ENCODE data around the gene CPEB4. TPM values are rescaled to one million over a fixed set of nuclear protein-coding genes. Genes with fewer than 3 reads are reported as not detected.
A peak's percentile ranks its signal among the peaks of the same experiment; 100 is the strongest.

CPEB4 gene
- total and polyA plus RNA-seq, 12 donors: 34.4 to 381 (median 149) TPM

DNA sequence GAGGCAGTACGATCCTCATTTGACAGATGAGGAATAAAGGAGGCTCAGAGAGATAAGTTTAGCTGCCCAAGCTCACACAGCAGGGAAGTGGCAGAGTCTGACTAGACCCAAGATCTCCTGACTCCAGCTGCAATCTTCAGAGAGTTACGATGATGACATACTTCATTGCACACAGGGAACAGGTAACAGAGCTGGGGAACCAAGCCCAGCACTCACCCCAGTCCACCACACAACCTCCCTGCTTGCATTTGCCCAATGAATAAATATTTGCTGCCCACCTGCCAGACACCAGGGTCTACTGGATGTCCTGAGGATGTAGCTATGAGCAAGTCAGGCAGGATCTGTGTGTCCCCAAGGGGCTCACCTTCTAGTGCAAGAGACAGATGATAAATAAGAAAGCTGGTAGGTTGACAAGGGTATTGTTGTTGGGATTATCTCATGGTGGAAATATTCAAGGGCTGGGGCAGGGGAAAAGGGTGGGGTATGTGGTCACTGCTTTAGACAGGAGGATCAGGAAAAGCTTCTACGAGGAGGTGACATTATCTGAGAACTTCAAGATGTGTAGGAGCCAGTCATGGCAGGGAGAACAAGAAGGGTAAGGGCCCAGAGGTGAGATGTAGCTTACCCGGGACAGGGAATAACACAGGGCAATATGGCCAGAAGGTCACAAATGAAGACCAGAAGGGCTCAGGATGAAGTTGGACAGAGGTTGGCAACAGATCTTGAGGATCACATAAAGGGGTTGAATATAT lies 28.6 kb upstream of the CPEB4 start:
- intact Hi-C loops (cut with DNase I): no loop called here
- peak overlapping the region; percentile 50 to 79 (median 73) for H3K27ac ChIP-seq
- DNase-seq: no peak
- no peaks in the 10 kb centered on the region for H3K27me3 ChIP-seq
- no peak overlapping the region for H3K4me3 ChIP-seq
- no peaks in the 10 kb centered on the region for H3K9me3 ChIP-seq (replicated peaks in 1 of 3)
- 74 to 88% (median 81%) methylated on average over 4 of the region's 4 CpGs for WGBS, 4 donors
- peaks cover 11 to 42% of the 10 kb centered on the region in 2 donors for H3K4me1 ChIP-seq (replicated peaks in 1 of 2)
- H3K36me3 ChIP-seq (replicated peaks in 1 of 2): no peaks in the 10 kb centered on the region
- TF ChIP-seq, protein P1, sequence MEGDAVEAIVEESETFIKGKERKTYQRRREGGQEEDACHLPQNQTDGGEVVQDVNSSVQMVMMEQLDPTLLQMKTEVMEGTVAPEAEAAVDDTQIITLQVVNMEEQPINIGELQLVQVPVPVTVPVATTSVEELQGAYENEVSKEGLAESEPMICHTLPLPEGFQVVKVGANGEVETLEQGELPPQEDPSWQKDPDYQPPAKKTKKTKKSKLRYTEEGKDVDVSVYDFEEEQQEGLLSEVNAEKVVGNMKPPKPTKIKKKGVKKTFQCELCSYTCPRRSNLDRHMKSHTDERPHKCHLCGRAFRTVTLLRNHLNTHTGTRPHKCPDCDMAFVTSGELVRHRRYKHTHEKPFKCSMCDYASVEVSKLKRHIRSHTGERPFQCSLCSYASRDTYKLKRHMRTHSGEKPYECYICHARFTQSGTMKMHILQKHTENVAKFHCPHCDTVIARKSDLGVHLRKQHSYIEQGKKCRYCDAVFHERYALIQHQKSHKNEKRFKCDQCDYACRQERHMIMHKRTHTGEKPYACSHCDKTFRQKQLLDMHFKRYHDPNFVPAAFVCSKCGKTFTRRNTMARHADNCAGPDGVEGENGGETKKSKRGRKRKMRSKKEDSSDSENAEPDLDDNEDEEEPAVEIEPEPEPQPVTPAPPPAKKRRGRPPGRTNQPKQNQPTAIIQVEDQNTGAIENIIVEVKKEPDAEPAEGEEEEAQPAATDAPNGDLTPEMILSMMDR (IDR thresholded peaks at IDR 0.05): no peak
- no peak for TF ChIP-seq POLR2A (IDR thresholded peaks at IDR 0.05)

DNA sequence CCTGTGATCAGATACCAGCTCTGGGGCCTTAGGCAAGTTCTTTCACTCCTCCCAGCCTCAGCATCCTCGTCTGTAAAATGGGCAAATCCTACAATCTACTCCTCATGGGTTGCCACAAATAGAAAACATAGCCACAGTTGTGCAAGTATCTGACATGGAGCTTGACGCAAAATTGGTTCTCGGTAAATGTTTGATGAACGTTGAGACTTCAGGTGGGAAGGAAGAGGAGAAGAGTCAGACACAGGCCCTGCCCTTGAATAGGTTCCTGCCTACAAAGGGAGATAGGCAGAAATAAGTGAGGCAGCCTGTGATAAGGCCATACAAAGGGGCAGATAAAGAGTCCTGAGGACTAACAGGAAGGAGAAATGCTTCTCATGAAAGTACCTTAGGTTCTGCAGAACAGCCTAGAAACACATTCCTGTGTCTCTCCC lies 26.1 kb upstream of the CPEB4 start:
- Histone ChIP-seq H3K36me3 (replicated peaks in 1 of 2) (no peaks in the 10 kb centered on the region), H3K27ac (no peak overlapping the region), H3K9me3 (replicated peaks in 1 of 3) (no peaks in the 10 kb centered on the region), H3K27me3 (no peaks in the 10 kb centered on the region), H3K4me1 (replicated peaks in 1 of 2) (peaks cover 11 to 38% of the 10 kb centered on the region in 2 donors), H3K4me3 (no peak overlapping the region)
- DNase-seq: no peak
- 95 to 98% (median 96%) methylated on average over 4 of the region's 4 CpGs for WGBS, 4 donors
- intact Hi-C loops (cut with DNase I): no loop called here
- TF ChIP-seq, protein P1 (IDR thresholded peaks at IDR 0.05): no peak
- no peak for TF ChIP-seq POLR2A (IDR thresholded peaks at IDR 0.05)

DNA sequence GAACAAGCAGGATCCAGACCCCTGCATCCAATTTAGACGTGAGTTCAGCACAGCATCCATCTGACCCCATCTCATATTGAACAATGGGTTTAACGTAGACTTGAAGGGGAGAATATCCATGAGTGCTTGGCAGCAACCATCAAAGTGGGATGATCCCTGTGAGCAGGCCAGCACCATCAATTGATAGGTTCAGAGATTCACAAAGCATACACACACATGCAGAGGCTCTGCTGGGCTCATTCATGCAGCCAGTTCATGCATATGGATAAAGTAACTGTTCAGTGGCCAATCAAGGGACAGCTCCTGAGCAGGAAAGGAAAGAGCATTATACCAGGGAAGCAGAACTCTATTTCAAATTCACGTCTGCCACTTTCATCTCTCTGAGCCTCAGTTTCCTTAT lies 24.8 kb upstream of the CPEB4 start:
- intact Hi-C loops (cut with DNase I): no loop called here
- no peaks in the 10 kb centered on the region for H3K9me3 ChIP-seq (replicated peaks in 1 of 3)
- peaks cover 9 to 30% of the 10 kb centered on the region in 2 donors for H3K4me1 ChIP-seq (replicated peaks in 1 of 2)
- no peak for DNase-seq
- H3K36me3 ChIP-seq (replicated peaks in 1 of 2): no peaks in the 10 kb centered on the region
- TF ChIP-seq, protein P1 (IDR thresholded peaks at IDR 0.05): no peak
- no peak for TF ChIP-seq POLR2A (IDR thresholded peaks at IDR 0.05)
- H3K27ac ChIP-seq: no peak overlapping the region
- H3K4me3 ChIP-seq: no peak overlapping the region
- no peaks in the 10 kb centered on the region for H3K27me3 ChIP-seq
- 83 to 93% (median 85%) methylated on average over 3 of the region's 3 CpGs for WGBS, 4 donors

DNA sequence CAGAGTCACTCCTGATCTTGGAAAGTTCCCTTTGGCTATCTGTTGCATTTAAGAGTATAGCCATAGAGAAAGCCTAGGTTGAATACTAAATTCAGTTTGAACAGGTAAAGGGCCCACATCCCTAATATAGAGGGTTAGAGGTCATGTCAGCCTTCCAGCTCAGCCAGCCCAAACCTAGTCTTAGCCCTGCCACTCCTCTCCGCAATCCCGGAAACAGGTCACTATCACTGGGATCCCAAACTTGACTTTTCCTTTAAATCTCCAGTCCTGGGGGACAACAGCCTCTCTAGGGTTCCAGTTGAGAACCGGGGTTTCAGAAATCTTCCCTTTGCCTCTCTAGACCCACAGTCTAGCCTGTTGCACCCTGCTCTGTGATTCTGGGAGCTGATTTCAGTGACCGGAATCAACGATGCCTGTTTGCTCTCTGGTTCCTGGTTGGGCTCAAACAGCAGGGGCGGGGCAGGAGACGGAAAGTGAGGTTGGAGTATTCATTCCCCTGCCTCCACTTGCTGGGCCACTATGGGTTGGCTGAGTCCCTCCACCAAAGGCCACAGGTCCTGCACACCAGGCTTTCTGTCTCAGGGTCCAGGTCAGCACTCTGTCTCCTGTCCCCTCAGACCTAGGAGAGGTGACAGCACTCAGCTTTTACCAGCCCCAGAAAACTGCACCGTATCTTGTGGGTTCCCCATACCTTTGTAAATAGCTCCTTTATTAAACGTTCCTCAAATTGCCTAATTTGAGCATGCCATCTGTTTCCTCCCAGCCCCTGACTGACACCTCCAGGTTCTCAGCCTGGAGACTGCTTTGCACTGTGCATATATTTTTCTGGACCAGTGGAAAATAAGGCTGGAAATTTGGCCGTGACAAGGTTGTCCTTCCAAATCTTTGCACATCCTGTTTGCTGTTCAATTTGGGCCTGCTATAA lies 23.8 kb upstream of the CPEB4 start:
- Histone ChIP-seq H3K4me3 (no peak overlapping the region), H3K27me3 (no peaks in the 10 kb centered on the region), H3K36me3 (replicated peaks in 1 of 2) (no peaks in the 10 kb centered on the region), H3K27ac (no peak overlapping the region), H3K4me1 (replicated peaks in 1 of 2) (peaks cover 0 to 20% of the 10 kb centered on the region in 2 donors), H3K9me3 (replicated peaks in 1 of 3) (no peaks in the 10 kb centered on the region)
- no peak for DNase-seq
- 66 to 75% (median 70%) methylated on average over 9 to 10 of the region's 10 CpGs for WGBS, 4 donors
- TF ChIP-seq POLR2A (IDR thresholded peaks at IDR 0.05): no peak
- TF ChIP-seq, protein P1 (IDR thresholded peaks at IDR 0.05): no peak
- intact Hi-C loops (cut with DNase I): no loop called here

Data from adrenal gland (tissue), 12 donors.